CD4-positive, alpha-beta T cell treated with Interleukin-12 subunit alpha and Interleukin-12 subunit beta, for 1 hour (primary cell): ENCODE data around the gene PGGHG.
"Not testable (repeated sequence)": the region's sequence is repeated elsewhere in the genome, so short reads cannot be mapped to it uniquely, and the experiment has no call there.

Experiments
- DNase-seq: peaks from one replicate; pipeline ENCODE4 v3.0.0-alpha.2; 2020

Gene PGGHG

DNA sequence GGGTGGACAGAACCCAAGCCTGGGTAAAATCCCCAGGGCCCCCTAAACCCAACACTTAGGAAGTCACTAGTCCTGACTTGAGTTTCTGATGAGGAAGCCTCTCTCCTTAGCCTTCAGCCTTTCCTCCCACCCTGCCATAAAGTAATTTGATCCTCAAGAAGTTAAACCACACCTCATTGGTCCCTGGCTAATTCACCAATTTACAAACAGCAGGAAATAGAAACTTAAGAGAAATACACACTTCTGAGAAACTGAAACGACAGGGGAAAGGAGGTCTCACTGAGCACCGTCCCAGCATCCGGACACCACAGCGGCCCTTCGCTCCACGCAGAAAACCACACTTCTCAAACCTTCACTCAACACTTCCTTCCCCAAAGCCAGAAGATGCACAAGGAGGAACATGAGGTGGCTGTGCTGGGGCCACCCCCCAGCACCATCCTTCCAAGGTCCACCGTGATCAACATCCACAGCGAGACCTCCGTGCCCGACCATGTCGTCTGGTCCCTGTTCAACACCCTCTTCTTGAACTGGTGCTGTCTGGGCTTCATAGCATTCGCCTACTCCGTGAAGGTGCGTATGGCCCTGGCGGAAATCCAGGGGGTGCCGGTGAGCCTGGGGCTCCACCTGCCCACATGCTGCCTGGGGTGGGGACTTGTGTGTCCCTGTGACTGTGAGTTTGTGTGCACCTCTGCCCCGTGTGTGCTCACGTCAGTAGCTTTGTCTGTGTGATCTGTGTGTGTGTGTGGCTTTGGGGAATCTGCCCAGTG, 25.0 kb downstream of the PGGHG start, which contains the start of gene IFITM1:
Gene IFITM1, plus strand, starts transcription at position 254 of the 767 bp plus-strand sequence. Its CDS starts 131 bp downstream, at position 385.
- peak; percentile 70 for DNase-seq

DNA sequence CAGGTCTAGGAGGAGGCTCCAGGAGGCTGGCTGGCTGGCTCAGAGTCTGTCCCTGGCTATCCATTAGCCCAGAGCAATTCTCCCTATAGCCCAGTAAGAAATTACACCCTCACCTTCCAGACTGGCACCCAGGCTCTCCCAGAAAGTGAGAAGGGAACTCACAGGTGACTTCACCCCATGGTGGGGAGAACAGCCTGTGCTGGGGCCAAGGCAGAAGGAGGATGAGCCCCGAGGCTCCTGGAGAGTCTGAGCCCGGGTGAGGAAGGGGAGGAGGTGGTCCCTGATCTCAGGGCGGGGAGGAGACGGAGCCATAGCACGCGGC, 25.6 kb downstream of the PGGHG start:
- not testable (repeated sequence) for DNase-seq

DNA sequence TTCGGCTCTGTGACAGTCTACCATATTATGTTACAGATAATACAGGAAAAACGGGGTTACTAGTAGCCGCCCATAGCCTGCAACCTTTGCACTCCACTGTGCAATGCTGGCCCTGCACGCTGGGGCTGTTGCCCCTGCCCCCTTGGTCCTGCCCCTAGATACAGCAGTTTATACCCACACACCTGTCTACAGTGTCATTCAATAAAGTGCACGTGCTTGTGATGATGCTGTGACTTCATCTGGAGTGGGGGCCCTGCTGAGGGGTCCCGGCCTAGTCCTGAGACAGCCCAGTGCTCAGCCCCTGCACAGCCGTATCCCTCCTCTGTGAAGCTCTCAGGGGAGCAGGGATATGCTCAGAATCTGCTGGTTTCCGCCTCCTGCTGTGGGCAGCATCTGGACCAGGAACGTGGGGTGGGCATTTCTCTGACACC, 26.1 kb downstream of the PGGHG start:
- DNase-seq, result no peak

DNA sequence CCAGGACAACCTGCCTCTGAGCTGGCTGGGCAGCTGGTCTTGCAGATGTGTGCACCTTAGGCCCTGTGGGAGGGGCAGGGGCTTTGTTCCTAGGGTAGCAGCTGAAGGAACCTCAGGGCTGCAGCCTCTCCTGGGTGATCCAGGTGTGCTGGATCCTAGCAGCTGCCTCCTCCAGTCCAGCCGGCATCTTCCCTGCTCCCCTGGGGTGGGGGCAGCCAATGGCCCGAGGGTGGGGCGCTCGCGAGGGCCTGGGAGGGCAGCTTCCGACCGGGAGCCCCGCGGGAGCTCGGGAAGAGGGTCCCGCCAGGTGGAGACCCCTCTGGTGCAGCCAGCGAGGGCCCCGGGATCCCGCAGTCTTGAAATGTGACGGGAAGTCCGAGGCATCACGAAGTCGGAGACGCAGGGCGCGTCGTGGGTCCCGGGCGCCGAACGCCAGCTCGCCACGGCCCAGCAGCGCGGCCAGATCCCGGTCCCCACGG, 26.6 kb downstream of the PGGHG start:
- DNase-seq, result no peak

DNA sequence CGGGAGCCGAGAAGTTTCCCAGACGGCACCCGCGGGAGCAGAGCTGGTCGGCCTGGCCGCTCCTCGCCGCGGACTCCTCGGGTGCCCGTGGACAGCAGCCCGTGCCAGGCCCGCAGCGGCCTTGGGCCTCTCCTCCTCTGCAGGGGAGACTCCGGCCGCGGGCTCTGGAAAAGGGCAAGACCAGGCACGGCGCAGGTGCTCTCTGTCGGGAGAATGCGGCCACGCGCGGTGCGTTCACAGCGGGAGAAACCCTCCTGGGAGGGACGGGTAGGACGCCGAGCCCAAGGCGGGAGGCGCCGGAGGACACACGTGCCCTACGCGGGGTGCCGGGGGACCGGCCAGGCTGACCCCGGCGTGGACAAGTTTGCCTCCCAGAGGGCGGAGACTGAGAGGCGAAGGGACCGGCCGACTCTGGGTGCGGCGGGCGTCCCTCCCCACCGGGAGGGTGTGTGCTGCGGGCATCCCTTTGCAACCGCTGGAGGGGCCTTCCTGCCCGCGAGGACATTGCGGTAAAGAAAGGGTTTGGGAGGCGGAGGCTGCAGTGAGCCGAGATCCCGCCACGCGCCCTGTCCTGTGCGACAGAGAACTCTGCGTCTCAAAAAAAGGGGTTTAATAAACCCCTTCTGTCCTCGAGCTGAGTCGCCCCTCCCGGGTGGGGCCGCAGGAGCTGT, 27.2 kb downstream of the PGGHG start:
- peak; percentile 51 for DNase-seq

- peak; percentile 41 for DNase-seq
Observed at GRCh38 chr11:316891-317301, 28.0 kb downstream of the PGGHG start.

DNA sequence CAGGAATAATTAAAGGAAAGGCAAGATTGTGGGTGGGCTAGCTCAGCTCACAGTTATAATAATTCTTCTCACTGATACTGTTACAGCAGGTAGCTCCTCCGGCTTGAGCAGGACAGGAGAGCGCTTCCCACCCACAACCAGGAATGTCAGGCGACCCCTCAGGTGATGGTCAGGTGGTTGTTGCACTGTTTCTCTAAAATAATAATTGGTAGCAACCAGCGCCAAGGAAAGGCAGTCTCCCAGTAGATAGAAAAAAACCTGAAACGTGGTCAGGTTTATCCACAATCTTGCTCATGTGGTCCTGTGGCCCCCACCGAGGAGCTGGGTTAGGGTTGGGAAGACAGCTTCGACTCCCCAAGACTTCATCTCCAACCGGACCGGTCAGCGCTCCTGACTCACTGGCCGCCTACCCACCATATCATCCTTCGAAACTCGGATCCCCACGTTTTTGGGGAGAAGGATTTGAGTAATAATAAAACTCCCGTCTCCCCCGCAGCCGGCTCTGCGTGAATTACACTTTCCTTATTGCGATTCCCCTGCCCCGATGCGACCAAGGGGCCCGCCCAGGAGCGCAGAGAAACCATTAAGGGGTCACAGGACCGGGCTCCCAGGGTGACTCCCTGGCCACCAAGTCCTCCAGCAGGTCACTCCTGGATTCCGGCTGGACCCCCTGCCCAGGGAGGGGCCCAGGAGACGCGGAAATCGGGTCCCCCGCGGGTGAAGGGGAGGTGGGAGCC, 28.9 kb downstream of the PGGHG start:
- DNase-seq, result not testable (repeated sequence)

DNA sequence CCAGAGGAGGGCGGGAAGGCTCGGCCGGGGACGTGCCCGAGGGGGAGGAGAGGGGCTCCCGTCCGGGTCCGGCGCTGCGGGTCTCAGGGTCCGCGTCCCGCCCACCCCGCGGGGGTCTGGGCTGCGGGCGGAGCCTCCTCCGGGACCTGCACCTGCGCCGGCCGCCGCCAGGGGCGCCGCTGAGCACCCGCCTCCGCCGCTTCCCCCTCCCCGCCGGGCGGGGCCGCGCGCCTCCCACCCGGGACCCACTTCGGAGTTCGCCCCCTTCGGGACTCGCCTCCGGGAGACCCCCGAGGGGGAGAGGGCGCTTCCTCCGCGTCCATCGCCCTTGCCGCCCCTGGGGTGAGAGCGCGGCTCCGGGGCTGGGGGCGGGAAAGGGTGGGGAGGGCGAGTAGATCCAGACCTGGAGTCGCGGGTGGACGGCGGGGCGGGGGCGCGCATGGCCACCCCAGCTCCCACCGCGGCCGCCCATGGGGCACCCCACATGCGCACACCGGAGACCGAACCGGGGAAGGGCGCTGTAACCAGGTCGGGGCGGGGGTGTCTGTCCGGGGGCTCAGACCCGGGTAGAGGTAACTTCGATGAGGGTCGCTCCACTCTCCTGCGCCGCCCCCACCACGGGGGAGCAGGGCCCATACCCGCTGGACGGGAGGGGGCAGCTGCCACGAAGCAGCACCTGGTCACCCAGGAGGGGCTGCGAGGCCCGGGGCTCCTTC, 29.6 kb downstream of the PGGHG start:
- DNase-seq, result not testable (repeated sequence)

- not testable (repeated sequence) for DNase-seq
Observed at GRCh38 chr11:319121-319887, 30.4 kb downstream of the PGGHG start.

DNA sequence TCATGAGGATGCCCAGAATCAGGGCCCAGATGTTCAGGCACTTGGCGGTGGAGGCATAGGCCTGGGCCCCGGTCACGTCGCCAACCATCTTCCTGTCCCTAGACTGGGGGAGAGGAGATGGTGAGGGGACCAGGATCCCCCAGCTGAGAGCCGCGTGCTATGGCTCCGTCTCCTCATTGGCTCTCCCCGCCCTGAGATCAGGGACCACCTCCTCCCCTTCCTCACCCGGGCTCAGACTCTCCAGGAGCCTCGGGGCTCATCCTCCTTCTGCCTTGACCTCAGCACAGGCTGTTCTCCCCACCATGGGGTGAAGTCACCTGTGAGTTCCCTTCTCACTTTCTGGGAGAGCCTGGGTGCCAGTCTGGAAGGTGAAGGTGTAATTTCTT, 31.0 kb downstream of the PGGHG start:
- DNase-seq, result not testable (repeated sequence)

GRCh38 chr11:324156-324555, 35.2 kb downstream of the PGGHG start:
- DNase-seq, result no peak

- DNase-seq, result not testable (repeated sequence)
Observed at GRCh38 chr11:324593-325517, 35.9 kb downstream of the PGGHG start.

DNA sequence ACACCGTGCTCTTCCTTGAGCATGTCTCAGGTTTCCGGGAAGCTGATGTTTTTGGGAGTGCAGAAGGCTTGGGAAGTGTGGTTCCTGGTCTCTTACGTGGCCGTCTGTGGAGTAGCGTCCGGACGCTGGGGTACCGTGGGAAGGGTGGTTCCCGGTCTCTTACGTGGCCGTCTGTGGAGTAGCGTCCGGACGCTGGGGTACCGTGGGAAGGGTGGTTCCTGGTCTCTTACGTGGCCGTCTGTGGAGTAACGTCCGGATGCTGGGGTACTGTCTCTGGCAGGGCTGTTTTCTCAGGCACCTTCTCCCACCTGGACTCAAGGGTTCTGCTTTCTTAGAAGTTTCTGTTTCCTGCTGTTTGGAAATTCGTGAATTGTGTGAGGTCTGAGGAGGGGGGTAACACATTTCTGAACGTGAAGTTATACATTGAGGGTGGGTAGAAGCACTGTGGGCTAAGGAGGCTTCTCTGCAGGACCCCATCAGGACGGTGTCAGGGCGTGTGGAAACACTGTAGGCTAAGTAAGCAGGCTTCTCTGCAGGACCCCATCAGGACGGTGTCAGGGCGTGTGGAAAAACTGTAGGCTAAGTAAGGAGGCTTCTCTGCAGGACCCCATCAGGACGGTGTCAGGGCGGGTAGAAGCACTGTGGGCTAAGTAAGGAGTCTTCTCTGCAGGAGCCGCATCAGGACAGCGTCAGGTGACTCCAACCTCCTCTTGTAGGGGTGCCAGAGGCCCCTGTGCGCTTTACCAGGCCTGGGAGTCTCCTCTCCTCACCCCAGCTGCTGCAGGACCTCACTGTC, 37.1 kb downstream of the PGGHG start:
- DNase-seq, result no peak

DNA sequence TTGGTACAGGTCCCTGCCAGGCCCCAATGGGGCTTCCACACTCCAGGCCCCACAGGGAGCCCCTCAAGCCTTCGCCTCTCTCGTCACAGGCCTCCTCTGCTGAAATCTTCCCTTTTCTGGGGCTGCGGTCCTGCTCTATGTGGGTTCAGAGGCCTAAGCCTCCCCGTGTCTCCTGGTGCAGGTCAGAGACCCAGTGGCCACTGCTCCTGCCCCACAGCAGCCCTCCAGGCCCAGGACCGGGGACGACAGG, 37.6 kb downstream of the PGGHG start:
- DNase-seq, result no peak

DNA sequence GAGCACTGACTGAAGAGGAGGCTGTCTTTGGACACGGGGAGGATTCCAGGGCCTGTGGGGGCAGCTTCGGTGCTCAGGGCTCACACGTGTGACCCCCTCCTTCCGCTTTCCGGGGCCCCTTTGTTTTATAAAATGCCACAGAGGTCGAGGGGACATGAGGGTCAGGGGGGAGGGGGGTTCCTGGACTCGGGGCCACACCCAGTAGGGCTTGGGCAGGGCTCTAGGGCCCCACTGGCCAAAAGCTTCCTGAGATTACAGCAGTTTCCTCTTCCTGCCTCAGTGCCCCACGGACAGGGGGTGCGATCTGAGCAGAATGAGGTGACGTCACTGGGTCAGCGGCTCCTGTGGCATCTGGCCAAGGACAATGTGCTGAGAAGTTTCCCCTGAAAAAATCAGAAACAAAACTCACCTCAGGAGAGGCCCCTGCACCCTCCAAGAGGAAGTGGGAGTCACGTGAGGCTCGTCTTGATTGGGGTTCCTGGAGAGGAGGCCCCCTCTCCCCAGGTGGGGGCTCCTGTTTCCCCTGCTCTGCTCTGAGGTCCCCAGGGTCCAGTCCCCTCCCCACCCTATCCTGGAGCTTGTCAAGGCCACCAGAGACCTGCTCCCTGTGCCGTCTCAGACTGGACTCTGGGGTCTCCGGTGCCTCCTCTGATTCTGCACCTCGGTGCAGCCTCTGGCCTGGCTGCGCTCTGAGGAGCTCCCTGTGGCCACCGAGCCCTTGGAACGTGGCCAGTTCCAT, 38.1 kb downstream of the PGGHG start:
- DNase-seq, result peak; percentile 81

GRCh38 chr11:327581-327923, 38.6 kb downstream of the PGGHG start:
- no peak for DNase-seq

DNA sequence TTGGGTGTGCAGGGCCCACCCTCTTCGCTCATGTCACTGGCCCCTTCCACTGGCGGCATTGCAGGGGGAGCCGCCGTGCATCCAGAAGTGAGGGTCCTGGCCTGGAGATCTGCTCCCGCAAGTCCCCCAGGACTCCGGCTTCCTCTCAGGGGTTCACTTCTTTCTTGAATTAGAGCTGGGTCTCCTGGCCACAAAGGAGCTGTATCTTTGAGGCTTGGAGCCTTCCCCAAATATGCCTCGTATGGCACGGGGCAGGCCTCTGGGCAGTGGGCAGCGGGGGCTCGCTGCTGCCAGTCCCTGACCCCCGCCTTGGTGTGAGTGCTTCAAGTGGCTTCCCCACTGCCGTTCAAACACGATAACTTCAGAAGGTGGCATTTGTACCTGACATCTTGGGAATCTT, 39.1 kb downstream of the PGGHG start:
- no peak for DNase-seq

- not testable (repeated sequence) for DNase-seq
Observed at GRCh38 chr11:328516-329100, 39.7 kb downstream of the PGGHG start.

GRCh38 chr11:329886-330253, 40.9 kb downstream of the PGGHG start:
- no peak for DNase-seq

DNA sequence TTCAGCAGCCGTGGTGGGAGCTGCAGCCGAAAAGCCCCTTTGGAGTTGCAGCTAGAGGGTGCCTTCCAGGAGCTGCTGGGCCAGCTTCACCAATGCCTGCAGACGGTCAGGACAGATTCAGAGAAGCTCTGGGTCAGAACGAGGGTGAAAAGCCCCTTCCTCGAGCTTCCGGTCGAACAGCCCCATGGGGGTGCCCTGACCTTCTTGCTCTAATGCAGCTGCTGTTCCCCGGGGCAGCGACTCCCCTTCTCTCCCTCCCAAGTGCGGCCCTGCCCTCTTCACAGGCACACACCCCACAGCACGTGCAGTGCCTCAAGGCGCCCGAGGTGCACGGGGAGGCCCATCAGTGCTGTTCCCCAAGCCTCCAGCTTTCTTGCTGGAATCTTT, 41.4 kb downstream of the PGGHG start:
- DNase-seq, result no peak
